Testis (tissue), 3 donors: ENCODE results near the gene CUX1. TPM values are rescaled to one million over a fixed set of nuclear protein-coding genes. Genes with fewer than 3 reads are reported as not detected.

Experiments used
- DNase-seq: peaks from one replicate; pipeline ENCODE4 v3.0.0-alpha.2; 2019
- H3K27ac ChIP-seq, 2 donors: fragments of 200-600 bp; sonication (generic); one replicate each; pipeline ENCODE4 v1.5.1; 2019
- H3K27me3 ChIP-seq: fragments of 200-600 bp; sonication (generic); one replicate; pipeline ENCODE4 v1.5.1; 2019
- H3K36me3 ChIP-seq: fragments of 200-600 bp; sonication (generic); one replicate; pipeline ENCODE4 v1.5.1; 2017; ENCODE audit warnings: low read depth; ENCODE audit errors: missing control alignments
- H3K4me1 ChIP-seq: fragments of 200-600 bp; sonication (generic); one replicate; pipeline ENCODE4 v1.5.1; 2019
- H3K4me3 ChIP-seq, 2 donors: fragments of 200-600 bp; sonication (generic); one replicate each; pipeline ENCODE4 v1.5.1; 2017 to 2019
- H3K9me3 ChIP-seq: fragments of 200-600 bp; sonication (generic); one replicate; pipeline ENCODE4 v1.5.1; 2017
- POLR2A ChIP-seq: fragments of 450-650 bp; IDR thresholded peaks from one replicate; pipeline ENCODE4 v1.6.1; 2017; ENCODE audit warnings: antibody characterized with exemption, mild to moderate bottlenecking, moderate library complexity
- WGBS, 2 donors: methylation state at CpG; one replicate each; pipeline ENCODE4 v1.1.5; 2018; 5-methylcytosine and 5-hydroxymethylcytosine counted together
- intact Hi-C: fragments of 100-400 bp; cut with DNase I; formaldehyde crosslinking; loops from one replicate; pipeline ENCODE4 v1.15.1; 2023; ENCODE audit warnings: low total_unique reads
- polyA plus RNA-seq: library from polyadenylated mRNA; stranded (reverse); fragments of 350-450 nt; fragmentation: Illumina TruSeq; extraction: RNeasy Lipid Tissue Mini Kit (QIAGEN cat#74804); gene quantifications from one replicate; pipeline ENCODE4 v1.2.3, GENCODE V29; 2014; ENCODE audit warnings: low read depth, low replicate concordance; ENCODE audit not compliant: insufficient read depth
- total RNA-seq, 2 donors: library from RNA; depleted of rRNA; stranded (reverse); fragments of >200 nt; gene quantifications; one replicate each; pipeline ENCODE4 v1.2.3, GENCODE V29; 2016
- TF ChIP-seq, protein P1 (sequence below), 3 experiments: fragments of 450-650 bp in 2 of 3; fragments of 200-600 bp in 1 of 3; sonication (generic) in 1 of 3; IDR thresholded peaks; one replicate each; pipeline ENCODE4 v1.5.1; 2016 to 2019; ENCODE audit warnings: antibody characterized with exemption in 3 of 3, mild to moderate bottlenecking in 2 of 3, moderate library complexity in 1 of 3

Gene CUX1
- total and polyA plus RNA-seq, 3 donors from 2014 or later, result 30.8 to 46.3 (median 43.1) TPM

DNA sequence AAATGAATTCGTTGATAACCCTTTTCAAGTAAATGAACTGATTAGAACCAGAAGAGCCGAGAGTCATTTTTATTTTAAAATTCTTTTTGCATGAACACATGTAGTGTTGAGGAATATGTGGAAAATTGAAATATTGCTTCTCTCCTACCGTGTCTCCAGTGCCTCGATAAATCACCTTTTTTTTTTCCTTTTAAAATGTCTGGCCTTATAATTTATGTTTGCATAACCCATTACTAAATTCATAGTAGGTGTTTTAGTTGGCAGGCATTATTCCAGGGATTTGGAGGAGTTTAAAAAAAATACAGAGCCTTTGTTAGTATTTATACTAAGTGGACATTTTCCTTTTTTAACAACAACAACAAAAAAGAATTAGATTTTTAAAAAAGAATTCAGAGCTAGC is 115.6 kb downstream of the CUX1 start:
- TF ChIP-seq, protein P1, sequence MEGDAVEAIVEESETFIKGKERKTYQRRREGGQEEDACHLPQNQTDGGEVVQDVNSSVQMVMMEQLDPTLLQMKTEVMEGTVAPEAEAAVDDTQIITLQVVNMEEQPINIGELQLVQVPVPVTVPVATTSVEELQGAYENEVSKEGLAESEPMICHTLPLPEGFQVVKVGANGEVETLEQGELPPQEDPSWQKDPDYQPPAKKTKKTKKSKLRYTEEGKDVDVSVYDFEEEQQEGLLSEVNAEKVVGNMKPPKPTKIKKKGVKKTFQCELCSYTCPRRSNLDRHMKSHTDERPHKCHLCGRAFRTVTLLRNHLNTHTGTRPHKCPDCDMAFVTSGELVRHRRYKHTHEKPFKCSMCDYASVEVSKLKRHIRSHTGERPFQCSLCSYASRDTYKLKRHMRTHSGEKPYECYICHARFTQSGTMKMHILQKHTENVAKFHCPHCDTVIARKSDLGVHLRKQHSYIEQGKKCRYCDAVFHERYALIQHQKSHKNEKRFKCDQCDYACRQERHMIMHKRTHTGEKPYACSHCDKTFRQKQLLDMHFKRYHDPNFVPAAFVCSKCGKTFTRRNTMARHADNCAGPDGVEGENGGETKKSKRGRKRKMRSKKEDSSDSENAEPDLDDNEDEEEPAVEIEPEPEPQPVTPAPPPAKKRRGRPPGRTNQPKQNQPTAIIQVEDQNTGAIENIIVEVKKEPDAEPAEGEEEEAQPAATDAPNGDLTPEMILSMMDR (IDR thresholded peaks at IDR 0.05), result no peak
- TF ChIP-seq POLR2A, result no peak
- intact Hi-C loops, result no loop called here
- Histone ChIP-seq H3K36me3 (no peaks in the 10 kb centered on the region), H3K4me3 (no peak overlapping the region), H3K27ac (no peak overlapping the region), H3K4me1 (peaks cover 14% of the 10 kb centered on the region), H3K27me3 (no peaks in the 10 kb centered on the region), H3K9me3 (no peaks in the 10 kb centered on the region)
- 88 to 89% methylated on average over 4 of the region's 4 CpGs for WGBS, 2 donors
- DNase-seq, result no peak

DNA sequence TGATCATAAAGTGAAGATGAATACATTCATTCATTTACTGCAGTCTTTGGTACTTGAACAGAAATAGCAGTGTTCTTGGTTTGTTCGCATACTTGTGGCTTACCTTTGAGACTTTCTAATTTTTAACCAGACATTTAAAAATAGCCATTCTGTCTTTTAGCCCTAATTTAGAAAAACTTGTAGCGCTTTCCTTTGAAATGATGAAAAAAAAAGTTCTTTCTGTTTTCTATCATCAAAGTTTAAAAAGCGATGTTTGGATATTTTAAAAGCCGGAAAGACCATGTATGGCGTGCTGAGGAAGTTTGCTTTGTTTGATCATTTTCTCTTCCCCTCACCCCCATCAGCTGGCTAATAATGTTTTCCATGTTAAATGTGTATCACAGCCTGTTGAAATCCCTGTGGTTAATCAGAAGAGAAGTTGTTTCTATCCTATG is 116.3 kb downstream of the CUX1 start:
- WGBS, 2 donors, result 67 to 70% methylated on average over 5 of the region's 5 CpGs
- H3K27ac ChIP-seq, result peak overlapping the region in 1 of 2 donors; percentile 46

DNA sequence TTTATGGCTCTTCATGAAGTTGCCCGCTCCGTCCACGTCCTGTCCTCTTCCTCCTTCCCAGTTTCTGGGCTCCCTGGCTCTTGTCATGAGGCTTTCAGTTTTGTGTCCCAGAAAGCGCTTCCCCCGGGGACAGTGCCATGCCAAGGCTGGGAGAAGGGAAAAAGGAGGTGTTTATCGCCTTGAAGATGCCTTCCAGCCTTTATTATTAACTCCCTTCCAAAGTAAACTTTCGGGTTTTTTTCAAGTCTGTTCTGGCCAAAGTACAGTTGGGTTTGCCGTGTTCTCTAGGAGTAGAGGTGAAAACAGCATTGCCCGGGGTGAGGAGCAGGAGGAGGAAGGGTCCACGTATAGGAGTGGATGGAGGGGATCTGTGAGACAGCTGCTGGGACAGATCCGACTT is 117.2 kb downstream of the CUX1 start:
- 45 to 57% methylated on average over 11 of the region's 11 CpGs for WGBS, 2 donors
- Histone ChIP-seq H3K27ac (peak overlapping the region; percentile 46 to 52), H3K36me3 (no peaks in the 10 kb centered on the region), H3K9me3 (no peaks in the 10 kb centered on the region), H3K4me3 (no peak overlapping the region), H3K4me1 (peaks cover 14% of the 10 kb centered on the region), H3K27me3 (no peaks in the 10 kb centered on the region)
- intact Hi-C loops, result no loop called here
- TF ChIP-seq, protein P1 (IDR thresholded peaks at IDR 0.05), result no peak
- TF ChIP-seq POLR2A, result no peak
- no peak for DNase-seq

More for the DNA sequence above, 116.3 kb downstream of the CUX1 start:
- intact Hi-C loops, result no loop called here
- no peak overlapping the region for H3K4me3 ChIP-seq
- H3K27me3 ChIP-seq, result no peaks in the 10 kb centered on the region
- H3K4me1 ChIP-seq, result peaks cover 14% of the 10 kb centered on the region
- H3K36me3 ChIP-seq, result no peaks in the 10 kb centered on the region
- no peak for DNase-seq
- no peaks in the 10 kb centered on the region for H3K9me3 ChIP-seq
- no peak for TF ChIP-seq POLR2A
- TF ChIP-seq, protein P1 (IDR thresholded peaks at IDR 0.05), result no peak

DNA sequence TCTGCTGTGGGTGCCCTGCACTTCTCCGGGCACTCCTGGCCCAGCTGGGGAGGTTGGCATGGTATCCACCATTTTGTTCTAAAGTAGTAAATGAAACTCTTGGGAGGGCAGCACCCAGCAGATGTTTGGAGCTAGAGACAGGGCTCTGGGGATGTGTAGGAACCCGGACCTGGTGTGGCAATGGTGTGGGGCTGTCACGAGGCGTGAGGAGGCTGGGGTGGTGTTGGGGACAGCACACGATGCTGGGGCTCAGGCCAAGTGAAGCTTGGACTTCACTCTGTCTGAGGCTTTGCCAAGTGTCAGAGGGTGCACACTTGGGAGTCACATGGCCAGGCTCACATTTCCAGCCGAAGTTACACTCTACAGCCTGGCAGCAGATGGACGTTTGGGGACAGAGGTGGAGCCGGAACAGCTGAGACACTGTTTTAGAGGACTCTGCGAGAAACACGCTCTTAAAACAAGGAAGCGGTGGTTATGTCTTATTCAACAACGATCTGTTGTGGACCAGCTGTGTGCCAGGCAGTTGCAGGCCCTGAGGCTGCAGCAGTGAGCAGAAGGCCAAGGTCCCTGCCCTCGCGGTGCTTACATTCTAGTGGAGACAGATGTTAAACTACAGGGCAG is 118.2 kb downstream of the CUX1 start:
- TF ChIP-seq POLR2A, result no peak
- TF ChIP-seq, protein P1 (IDR thresholded peaks at IDR 0.05), result no peak
- H3K27ac ChIP-seq, result peak overlapping the region; percentile 11 to 62
- 67 to 81% methylated on average over 14 of the region's 14 CpGs for WGBS, 2 donors
- intact Hi-C loops, result no loop called here
- no peaks in the 10 kb centered on the region for H3K36me3 ChIP-seq
- H3K4me1 ChIP-seq, result peaks cover 14% of the 10 kb centered on the region
- H3K9me3 ChIP-seq, result no peaks in the 10 kb centered on the region
- H3K4me3 ChIP-seq, result no peak overlapping the region
- H3K27me3 ChIP-seq, result no peaks in the 10 kb centered on the region
- DNase-seq, result no peak

DNA sequence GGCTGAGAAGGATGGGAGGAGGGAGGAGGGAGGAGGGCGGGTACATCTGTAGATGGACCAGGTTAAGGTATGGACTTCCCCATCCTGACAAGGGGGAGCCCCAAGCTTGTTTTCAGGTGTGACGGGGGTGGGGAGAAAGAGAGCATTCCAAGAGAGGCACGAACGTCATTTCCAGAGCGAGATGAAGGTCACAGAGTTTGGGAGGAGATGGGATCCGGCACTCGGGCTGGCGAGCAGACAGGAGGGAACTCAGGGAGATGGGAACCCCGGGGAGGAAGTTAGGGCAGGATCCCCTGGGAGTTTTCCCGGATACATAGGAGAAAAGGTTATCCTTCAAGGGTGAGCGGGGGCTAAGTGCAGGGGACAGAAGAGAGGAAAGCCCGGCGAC is 118.8 kb downstream of the CUX1 start:
- Histone ChIP-seq H3K27me3 (no peaks in the 10 kb centered on the region), H3K27ac (peak overlapping the region; percentile 29 to 62), H3K9me3 (no peaks in the 10 kb centered on the region), H3K4me3 (no peak overlapping the region), H3K4me1 (peaks cover 17% of the 10 kb centered on the region), H3K36me3 (no peaks in the 10 kb centered on the region)
- no peak for DNase-seq
- intact Hi-C loops, result no loop called here
- TF ChIP-seq POLR2A, result no peak
- TF ChIP-seq, protein P1 (IDR thresholded peaks at IDR 0.05), result no peak
- WGBS, 2 donors, result 34 to 40% methylated on average over 13 of the region's 13 CpGs
